ENCODE results near the gene ARSH.
"Not testable (repeated sequence)": the region's sequence is repeated elsewhere in the genome, so short reads cannot be mapped to it uniquely, and the experiment has no call there.

Gene ARSH

GRCh38 chrX:3029129-3029528 is 22.8 kb downstream of the ARSH start:
- DNase-seq (ENCODE audit: low read depth, low spot score), result no peak

- no peak for DNase-seq (ENCODE audit: low read depth, low spot score)
Observed at GRCh38 chrX:3037218-3037617, 30.9 kb downstream of the ARSH start.

GRCh38 chrX:3044196-3044595 is 37.9 kb downstream of the ARSH start:
- no peak for DNase-seq (ENCODE audit: low read depth, low spot score)

GRCh38 chrX:3044671-3045070 is 38.3 kb downstream of the ARSH start:
- DNase-seq (ENCODE audit: low read depth, low spot score), result no peak

GRCh38 chrX:3046253-3047240 is 40.2 kb downstream of the ARSH start:
- DNase-seq (ENCODE audit: low read depth, low spot score), result no peak

GRCh38 chrX:3050523-3051175 is 44.3 kb downstream of the ARSH start:
- DNase-seq (ENCODE audit: low read depth, low spot score), result not testable (repeated sequence)

- DNase-seq (ENCODE audit: low read depth, low spot score), result no peak
Observed at GRCh38 chrX:3052860-3053259, 46.5 kb downstream of the ARSH start.

- DNase-seq (ENCODE audit: low read depth, low spot score), result peak; percentile 27
Observed at GRCh38 chrX:3066555-3066954, 60.2 kb downstream of the ARSH start.

- no peak for DNase-seq (ENCODE audit: low read depth, low spot score)
Observed at GRCh38 chrX:3075959-3076358, 69.6 kb downstream of the ARSH start.

- DNase-seq (ENCODE audit: low read depth, low spot score), result peak; percentile 68
Observed at GRCh38 chrX:3076416-3076991, 70.2 kb downstream of the ARSH start.

Measured in ELF-1 (cell line).